Bone marrow (tissue), 2 donors: Measurements from ENCODE around the gene FGF3.

Experiments
- DNase-seq, 2 donors: peaks; one replicate each; lab custom pipeline; 2025; lab: John Stamatoyannopoulos, UW

The FGF3 gene

GRCh38 chr11:69804769-69805508, 14.3 kb downstream of the FGF3 start:
- no peak for DNase-seq

GRCh38 chr11:69803604-69804218, 15.5 kb downstream of the FGF3 start:
- no peak for DNase-seq

GRCh38 chr11:69803022-69803421, 16.2 kb downstream of the FGF3 start:
- no peak for DNase-seq

GRCh38 chr11:69802590-69802989, 16.6 kb downstream of the FGF3 start:
- no peak for DNase-seq

GRCh38 chr11:69801513-69802335, 17.5 kb downstream of the FGF3 start:
- no peak for DNase-seq

GRCh38 chr11:69800278-69800677, 18.9 kb downstream of the FGF3 start:
- DNase-seq = no peak

GRCh38 chr11:69799582-69799981, 19.6 kb downstream of the FGF3 start:
- DNase-seq = no peak

GRCh38 chr11:69799097-69799496, 20.1 kb downstream of the FGF3 start:
- no peak for DNase-seq

- no peak for DNase-seq
These were observed 21.3 kb downstream of the FGF3 start for GRCh38 chr11:69797737-69798528.

- DNase-seq = no peak
These were observed 22.1 kb downstream of the FGF3 start for GRCh38 chr11:69797156-69797555.

- no peak for DNase-seq
These were observed 23.2 kb downstream of the FGF3 start for GRCh38 chr11:69796063-69796462.

- no peak for DNase-seq
These were observed 27.7 kb downstream of the FGF3 start for GRCh38 chr11:69791276-69792180.

GRCh38 chr11:69788956-69789355, 30.3 kb downstream of the FGF3 start:
- no peak for DNase-seq

- DNase-seq = no peak
These were observed 31.3 kb downstream of the FGF3 start for GRCh38 chr11:69787906-69788305.

GRCh38 chr11:69787457-69787856, 31.8 kb downstream of the FGF3 start:
- no peak for DNase-seq

- DNase-seq = no peak
These were observed 38.0 kb downstream of the FGF3 start for GRCh38 chr11:69781241-69781640.

GRCh38 chr11:69778373-69778772, 40.8 kb downstream of the FGF3 start:
- DNase-seq = no peak

- no peak for DNase-seq
These were observed 44.0 kb downstream of the FGF3 start, which contains the start of gene FGF4 for GRCh38 chr11:69775163-69775755. TSS of gene FGF4 (minus strand) at chr11:69775341. CDS start at chr11:69775084, 257 bp downstream.

GRCh38 chr11:69774354-69775162, 44.7 kb downstream of the FGF3 start:
- DNase-seq = no peak
